SK-N-SH (cell line): ENCODE results near the gene KCNN2. TPM values are rescaled to one million over a fixed set of nuclear protein-coding genes. Genes with fewer than 3 reads are reported as not detected.

Experiments
- CTCF ChIA-PET: fragments of 300-600, 350-600 bp; formaldehyde crosslinking; extraction: SDS; loops from one replicate; lab custom pipeline; 2021; lab: Yijun Ruan, JAX
- POLR2A ChIA-PET: fragments of 350-600 bp; sonication (Branson Sonifier 250); formaldehyde crosslinking; extraction: SDS; loops from one replicate; lab custom pipeline; 2020; ENCODE audit warnings: antibody characterized with exemption, inconsistent platforms; lab: Yijun Ruan, JAX
- DNase-seq: peaks from one replicate; pipeline ENCODE4 v3.0.0; 2012
- H2AFZ ChIP-seq: fragments of 200-600 bp; sonication (generic); 2 replicates; pipeline ENCODE4 v1.8.1; 2016; ENCODE audit warnings: antibody characterized with exemption, mild to moderate bottlenecking, low read depth
- H3F3A ChIP-seq: fragments of 200-600 bp; sonication (generic); replicated peaks from 2 replicates; pipeline ENCODE3; 2016; ENCODE audit warnings: antibody characterized with exemption, mild to moderate bottlenecking; ENCODE audit not compliant: insufficient read depth
- H3K27ac ChIP-seq, 2 experiments: fragments of 200-500 bp in 1 of 2; fragments of 200-600 bp in 1 of 2; sonication (Bioruptor generic) in 1 of 2; sonication (generic), shearing (Covaris generic) in 1 of 2; 2 replicates each; pipeline versions ENCODE4 v1.5.1 to v1.6.1; 2014 to 2016; ENCODE audit warnings: low read depth in 2 of 2, inconsistent platforms in 1 of 2, low read length in 1 of 2, mild to moderate bottlenecking in 1 of 2, mixed read lengths in 1 of 2
- H3K27me3 ChIP-seq: fragments of 200-600 bp; sonication (generic), shearing (Covaris generic); 2 replicates; pipeline ENCODE4 v1.6.1; 2016; ENCODE audit warnings: mixed run types; ENCODE audit not compliant: insufficient read depth
- H3K36me3 ChIP-seq, 2 experiments: fragments of 200-500 bp in 1 of 2; fragments of 200-600 bp in 1 of 2; sonication (Bioruptor generic) in 1 of 2; sonication (generic) in 1 of 2; replicated peaks in 1 of 2; 2 replicates each; pipeline versions ENCODE3 to v1.5.1; 2014 to 2016; ENCODE audit warnings: low read length in 1 of 2, mild to moderate bottlenecking in 1 of 2; ENCODE audit not compliant: insufficient read depth in 2 of 2, control insufficient read depth in 1 of 2
- H3K4me1 ChIP-seq, 2 experiments: fragments of 200-500 bp in 1 of 2; fragments of 200-600 bp in 1 of 2; sonication (Bioruptor generic) in 1 of 2; sonication (generic), shearing (Covaris generic) in 1 of 2; 2 replicates each; pipeline versions ENCODE4 v1.5.1 to v1.6.1; 2014 to 2016; ENCODE audit warnings: low read depth in 1 of 2, low read length in 1 of 2, mixed run types in 1 of 2; ENCODE audit not compliant: insufficient read depth in 2 of 2, control insufficient read depth in 1 of 2
- H3K4me2 ChIP-seq: fragments of 200-600 bp; sonication (generic), shearing (Covaris generic); 2 replicates; pipeline ENCODE4 v1.6.1; 2017; ENCODE audit warnings: mixed run types
- H3K4me3 ChIP-seq, 2 experiments: fragments of 200-500 bp in 1 of 2; fragments of 200-600 bp in 1 of 2; sonication (Bioruptor generic) in 1 of 2; sonication (generic), shearing (Covaris generic) in 1 of 2; 2 replicates each; pipeline versions ENCODE4 v1.5.1 to v1.8.1; 2014 to 2016; ENCODE audit warnings: low read depth in 2 of 2, inconsistent platforms in 1 of 2, low read length in 1 of 2, mild to moderate bottlenecking in 1 of 2, mixed read lengths in 1 of 2, moderate library complexity in 1 of 2
- H3K79me2 ChIP-seq: fragments of 200-600 bp; sonication (generic); 2 replicates; pipeline ENCODE4 v1.8.1; 2017; ENCODE audit warnings: mild to moderate bottlenecking; ENCODE audit not compliant: insufficient read depth
- H3K9ac ChIP-seq: fragments of 200-600 bp; sonication (generic); 2 replicates; pipeline ENCODE4 v1.6.1; 2017; ENCODE audit warnings: mixed run types
- H3K9me2 ChIP-seq: fragments of 200-600 bp; sonication (generic); 2 replicates; pipeline ENCODE4 v1.6.1; 2017; ENCODE audit warnings: mixed run types
- H3K9me3 ChIP-seq: fragments of 200-600 bp; sonication (generic); 2 replicates; pipeline ENCODE4 v1.6.1; 2017; ENCODE audit warnings: mixed run types, mild to moderate bottlenecking, moderate library complexity
- H4K20me1 ChIP-seq: fragments of 200-600 bp; sonication (generic); 2 replicates; pipeline ENCODE4 v1.6.1; 2017; ENCODE audit warnings: mild to moderate bottlenecking, mixed run types; ENCODE audit not compliant: insufficient read depth
- CHD2 ChIP-seq: fragments of 150-350 bp; IDR thresholded peaks from 2 replicates; pipeline ENCODE4 v1.6.1; 2018; ENCODE audit warnings: low read length; ENCODE audit not compliant: partially characterized antibody
- EZH2phosphoT487 ChIP-seq: fragments of 200-600 bp; sonication (generic); IDR thresholded peaks from 2 replicates; pipeline ENCODE4 v1.6.1; 2017; ENCODE audit warnings: low read depth, mixed run types, mild to moderate bottlenecking, antibody characterized with exemption, moderate library complexity, borderline replicate concordance
- FOXM1 ChIP-seq: IDR thresholded peaks from 2 replicates; pipeline ENCODE4 v1.4.0; 2012; ENCODE audit warnings: low read depth, mild to moderate bottlenecking
- GABPA ChIP-seq: IDR thresholded peaks from 2 replicates; pipeline ENCODE4 v1.4.0; 2012; ENCODE audit warnings: low read depth, mild to moderate bottlenecking
- IRF3 ChIP-seq: fragments of 150-350 bp; IDR thresholded peaks from 2 replicates; pipeline ENCODE4 v1.6.1; 2016; ENCODE audit warnings: mild to moderate bottlenecking, low read depth, low read length
- JUND ChIP-seq: IDR thresholded peaks from 2 replicates; pipeline ENCODE4 v1.4.0; 2012
- MEF2A ChIP-seq: IDR thresholded peaks from 2 replicates; pipeline ENCODE4 v1.4.0; 2012; ENCODE audit warnings: low read depth, borderline replicate concordance
- NFIC ChIP-seq: IDR thresholded peaks from 2 replicates; pipeline ENCODE4 v1.4.0; 2012; ENCODE audit warnings: borderline replicate concordance
- POLR2AphosphoS5 ChIP-seq: IDR thresholded peaks from 2 replicates; pipeline ENCODE4 v1.6.1; 2012; ENCODE audit warnings: low read depth, low read length
- RCOR1 ChIP-seq: fragments of 150-350 bp; IDR thresholded peaks from 2 replicates; pipeline ENCODE4 v1.6.1; 2017; ENCODE audit warnings: antibody characterized with exemption, low read length
- RXRA ChIP-seq: IDR thresholded peaks from 2 replicates; pipeline ENCODE4 v1.4.0; 2012; ENCODE audit warnings: low read depth, mild to moderate bottlenecking, borderline replicate concordance
- TAF1 ChIP-seq: IDR thresholded peaks from 2 replicates; pipeline ENCODE4 v1.6.1; 2012; ENCODE audit warnings: low read depth, mild to moderate bottlenecking, low read length, moderate library complexity, borderline replicate concordance
- TEAD4 ChIP-seq: IDR thresholded peaks from 2 replicates; pipeline ENCODE4 v1.4.0; 2012; ENCODE audit warnings: mild to moderate bottlenecking, borderline replicate concordance; ENCODE audit not compliant: insufficient read depth
- WGBS: methylation state at CpG from one replicate; pipeline ENCODE4 v1.1.6; 2017; ENCODE audit warnings: low lambda C conversion rate; 5-methylcytosine and 5-hydroxymethylcytosine counted together
- polyA plus RNA-seq, 3 experiments: library from polyadenylated mRNA; depleted of rRNA; stranded (reverse); fragments of >200 nt; gene quantifications; 2 replicates each; pipeline ENCODE4 v1.2.3, GENCODE V29; 2012
- TF ChIP-seq, protein P1 (sequence below): fragments of 200-600 bp; sonication (generic); IDR thresholded peaks from 2 replicates; pipeline ENCODE4 v1.6.1; 2017; ENCODE audit warnings: antibody characterized with exemption, mild to moderate bottlenecking, moderate library complexity
- TF ChIP-seq, protein P2 (sequence below): IDR thresholded peaks from 2 replicates; pipeline ENCODE4; 2012
- TF ChIP-seq, protein P3 (sequence below): IDR thresholded peaks from 2 replicates; pipeline ENCODE4 v1.4.0; 2012; ENCODE audit warnings: low read depth

Gene KCNN2
- polyA plus RNA-seq, 1 of the 3 experiments (the other 2 are of a cell fraction) = not detected

DNA sequence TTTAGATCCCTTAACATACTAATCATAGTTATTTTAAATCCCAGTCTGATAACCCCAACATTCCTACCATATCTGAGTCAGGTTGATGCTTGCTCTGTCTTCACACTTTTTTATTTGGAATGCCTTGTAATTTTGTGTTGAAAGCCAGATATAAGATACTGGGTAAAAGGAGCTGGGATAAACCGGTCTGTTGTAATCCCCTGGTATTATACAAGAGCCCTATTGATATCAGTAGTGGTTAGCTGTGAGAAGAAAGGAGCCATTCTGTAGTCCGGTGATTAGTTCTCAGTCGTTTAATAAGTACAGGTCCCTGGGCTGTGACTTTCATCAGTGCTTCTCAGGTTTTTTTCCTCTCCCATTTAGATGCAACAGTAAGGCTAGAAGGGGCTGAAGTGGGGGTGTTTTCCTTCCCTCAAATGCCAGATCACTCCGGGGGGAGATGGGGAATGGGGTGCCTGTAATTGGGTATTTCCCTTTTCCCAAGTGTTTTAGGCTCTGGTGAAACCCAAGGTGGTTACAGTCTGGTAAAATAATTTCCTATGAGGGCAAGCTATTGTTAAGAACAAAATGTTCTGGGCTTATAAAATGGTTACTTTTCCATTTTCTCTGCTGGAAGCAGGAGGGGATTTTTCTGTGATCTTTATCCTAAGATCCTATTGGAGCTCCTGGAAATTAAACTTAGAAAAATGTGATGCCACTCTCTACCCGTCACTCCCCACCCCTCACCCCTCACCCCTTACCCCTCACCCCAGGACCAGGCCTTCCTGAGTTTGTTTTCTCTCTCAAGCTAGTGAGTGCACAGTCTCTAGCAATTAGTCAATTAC, 72.7 kb downstream of the KCNN2 start (continued):
- TF ChIP-seq, protein P1, sequence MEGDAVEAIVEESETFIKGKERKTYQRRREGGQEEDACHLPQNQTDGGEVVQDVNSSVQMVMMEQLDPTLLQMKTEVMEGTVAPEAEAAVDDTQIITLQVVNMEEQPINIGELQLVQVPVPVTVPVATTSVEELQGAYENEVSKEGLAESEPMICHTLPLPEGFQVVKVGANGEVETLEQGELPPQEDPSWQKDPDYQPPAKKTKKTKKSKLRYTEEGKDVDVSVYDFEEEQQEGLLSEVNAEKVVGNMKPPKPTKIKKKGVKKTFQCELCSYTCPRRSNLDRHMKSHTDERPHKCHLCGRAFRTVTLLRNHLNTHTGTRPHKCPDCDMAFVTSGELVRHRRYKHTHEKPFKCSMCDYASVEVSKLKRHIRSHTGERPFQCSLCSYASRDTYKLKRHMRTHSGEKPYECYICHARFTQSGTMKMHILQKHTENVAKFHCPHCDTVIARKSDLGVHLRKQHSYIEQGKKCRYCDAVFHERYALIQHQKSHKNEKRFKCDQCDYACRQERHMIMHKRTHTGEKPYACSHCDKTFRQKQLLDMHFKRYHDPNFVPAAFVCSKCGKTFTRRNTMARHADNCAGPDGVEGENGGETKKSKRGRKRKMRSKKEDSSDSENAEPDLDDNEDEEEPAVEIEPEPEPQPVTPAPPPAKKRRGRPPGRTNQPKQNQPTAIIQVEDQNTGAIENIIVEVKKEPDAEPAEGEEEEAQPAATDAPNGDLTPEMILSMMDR = no peak
- TF ChIP-seq FOXM1 (no peak), RCOR1 (no peak), NFIC (no peak), RXRA (no peak), TAF1 (no peak), TEAD4 (no peak), MEF2A (no peak)

- 0% methylated on average over 1 of the region's 1 CpG for WGBS
- Histone ChIP-seq H3K9me3 (no peaks in the 10 kb centered on the region), H2AFZ (no peak overlapping the region), H3K9ac (no peak overlapping the region), H3K4me2 (no peak overlapping the region), H3K79me2 (no peaks in the 10 kb centered on the region), H3K9me2 (no peaks in the 10 kb centered on the region), H3K27ac (no peak overlapping the region), H3K27me3 (no peaks in the 10 kb centered on the region), H3K36me3 (no peaks in the 10 kb centered on the region), H3K4me1 (no peaks in the 10 kb centered on the region), H3K4me3 (no peak overlapping the region), H3F3A (no peaks in the 10 kb centered on the region), H4K20me1 (no peaks in the 10 kb centered on the region)
- no peak for DNase-seq
- TF ChIP-seq RXRA (no peak), POLR2AphosphoS5 (no peak), GABPA (no peak), MEF2A (no peak)
- TF ChIP-seq, protein P2, sequence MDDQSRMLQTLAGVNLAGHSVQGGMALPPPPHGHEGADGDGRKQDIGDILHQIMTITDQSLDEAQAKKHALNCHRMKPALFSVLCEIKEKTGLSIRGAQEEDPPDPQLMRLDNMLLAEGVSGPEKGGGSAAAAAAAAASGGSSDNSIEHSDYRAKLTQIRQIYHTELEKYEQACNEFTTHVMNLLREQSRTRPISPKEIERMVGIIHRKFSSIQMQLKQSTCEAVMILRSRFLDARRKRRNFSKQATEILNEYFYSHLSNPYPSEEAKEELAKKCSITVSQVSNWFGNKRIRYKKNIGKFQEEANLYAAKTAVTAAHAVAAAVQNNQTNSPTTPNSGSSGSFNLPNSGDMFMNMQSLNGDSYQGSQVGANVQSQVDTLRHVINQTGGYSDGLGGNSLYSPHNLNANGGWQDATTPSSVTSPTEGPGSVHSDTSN = no peak
- POLR2A ChIA-PET = no interaction called here
- CTCF ChIA-PET = interaction anchor here (1.3 kb wide), 1 partner anchor 15 kb away, joined by 7 read pairs; no protein-coding TSS in a partner anchor
Measured at GRCh38 chr5:114435220-114435481, 73.3 kb downstream of the KCNN2 start.

DNA sequence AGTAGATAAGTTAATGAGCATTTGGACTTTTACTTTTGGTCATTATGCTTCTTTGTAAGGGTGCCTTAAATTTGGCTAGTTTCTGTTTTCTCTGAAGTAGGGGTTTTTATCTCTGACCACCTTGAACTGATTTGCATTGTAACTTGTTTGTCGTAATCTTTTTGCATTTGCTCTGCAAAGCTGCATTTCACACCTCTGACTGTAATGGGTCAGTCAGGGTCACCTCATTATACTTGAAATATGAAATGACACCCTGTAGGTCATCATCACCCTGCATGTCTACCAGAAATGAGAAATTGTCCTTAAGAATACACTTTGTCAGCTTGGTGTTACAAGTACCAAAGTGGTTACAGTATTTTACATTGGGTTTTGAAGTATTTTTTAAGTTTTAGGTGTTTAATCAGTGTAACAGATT, 74.0 kb downstream of the KCNN2 start:
- no peak overlapping the region for H3K9ac ChIP-seq
- ChIA-PET POLR2A (no interaction called here), CTCF (interaction anchor here (2.1 to 2.2 kb wide), 2 partner anchors 10 to 14 kb away, joined by 8 to 14 read pairs; no protein-coding TSS in a partner anchor)
- H3K4me3 ChIP-seq = no peak overlapping the region; a peak in 1 of 4 replicates
- no peaks in the 10 kb centered on the region for H3K9me2 ChIP-seq
- H3K27ac ChIP-seq = no peak overlapping the region
- H3K36me3 ChIP-seq = no peaks in the 10 kb centered on the region
- no peak overlapping the region for H2AFZ ChIP-seq
- H3K4me1 ChIP-seq = no peaks in the 10 kb centered on the region
- no peaks in the 10 kb centered on the region for H3K79me2 ChIP-seq
- H3K4me2 ChIP-seq = no peak overlapping the region
- 4% methylated on average over 1 of the region's 1 CpG for WGBS
- no peaks in the 10 kb centered on the region for H3F3A ChIP-seq
- DNase-seq = no peak
- H3K9me3 ChIP-seq = no peaks in the 10 kb centered on the region
- no peaks in the 10 kb centered on the region for H3K27me3 ChIP-seq
- no peaks in the 10 kb centered on the region for H4K20me1 ChIP-seq
- TF ChIP-seq IRF3 (no peak), RCOR1 (no peak), MEF2A (no peak), JUND (no peak), EZH2phosphoT487 (no peak), FOXM1 (no peak), CHD2 (no peak)
- TF ChIP-seq, protein P1 = no peak
- TF ChIP-seq, protein P3, sequence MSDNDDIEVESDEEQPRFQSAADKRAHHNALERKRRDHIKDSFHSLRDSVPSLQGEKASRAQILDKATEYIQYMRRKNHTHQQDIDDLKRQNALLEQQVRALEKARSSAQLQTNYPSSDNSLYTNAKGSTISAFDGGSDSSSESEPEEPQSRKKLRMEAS = no peak
